Spleen (tissue), 11 donors: Measurements from ENCODE around the gene PHKA1. TPM values are rescaled to one million over a fixed set of nuclear protein-coding genes. Genes with fewer than 3 reads are reported as not detected.

Experiments
- DNase-seq: peaks from one replicate; pipeline ENCODE4 v3.0.0-alpha.2; 2020
- H3K27ac ChIP-seq, 8 donors: fragments of 200-600 bp; sonication (generic) in 7 of 8; 1 replicate in 4 of 8; 2 replicates in 4 of 8; pipeline versions ENCODE4 v1.5.0 to v1.8.0; 2016 to 2021; ENCODE audit warnings: inconsistent platforms in 4 of 8, mild to moderate bottlenecking in 4 of 8, moderate library complexity in 1 of 8
- H3K27me3 ChIP-seq, 7 donors: fragments of 200-600 bp; sonication (generic) in 6 of 7; replicated peaks in 1 of 7; 1 replicate in 4 of 7; 2 replicates in 3 of 7; pipeline versions ENCODE4 v1.5.0 to v1.8.0; 2016 to 2021; ENCODE audit warnings: inconsistent platforms in 3 of 7, mild to moderate bottlenecking in 1 of 7
- H3K36me3 ChIP-seq, 6 donors: fragments of 200-600 bp; sonication (generic) in 5 of 6; 1 replicate in 4 of 6; 2 replicates in 2 of 6; pipeline versions ENCODE4 v1.5.0 to v1.8.0; 2016 to 2021; ENCODE audit warnings: inconsistent platforms in 2 of 6
- H3K4me1 ChIP-seq, 6 donors: fragments of 200-600 bp; sonication (generic) in 5 of 6; 1 replicate in 3 of 6; 2 replicates in 3 of 6; pipeline versions ENCODE4 v1.5.0 to v1.8.0; 2016 to 2021; ENCODE audit warnings: inconsistent platforms in 3 of 6
- H3K4me3 ChIP-seq, 8 donors: fragments of 200-600 bp; sonication (generic) in 7 of 8; 1 replicate in 4 of 8; 2 replicates in 4 of 8; pipeline versions ENCODE4 v1.5.0 to v1.8.0; 2016 to 2021; ENCODE audit warnings: inconsistent platforms in 4 of 8, mild to moderate bottlenecking in 4 of 8, moderate library complexity in 2 of 8
- H3K9me3 ChIP-seq, 8 donors: fragments of 200-600 bp; sonication (generic) in 7 of 8; 1 replicate in 4 of 8; 2 replicates in 4 of 8; pipeline versions ENCODE4 v1.5.0 to v1.8.0; 2016 to 2021; ENCODE audit warnings: inconsistent platforms in 4 of 8
- POLR2A ChIP-seq, 3 donors: fragments of 450-650 bp; IDR thresholded peaks; one replicate each; pipeline ENCODE4 v1.5.1; 2017; ENCODE audit warnings: antibody characterized with exemption in 3 of 3, mild to moderate bottlenecking in 1 of 3
- POLR2AphosphoS5 ChIP-seq, 3 donors: sonication (generic); formaldehyde crosslinking; IDR thresholded peaks; one replicate each; pipeline ENCODE4 v1.5.1; 2017; ENCODE audit warnings: antibody characterized with exemption in 3 of 3
- WGBS, 5 donors: extraction: QIAGEN DNeasy Blood & Tissue Kit in 3 of 5; methylation state at CpG; one replicate each; pipeline versions ENCODE4 v1.1.5 to v1.1.7; 2013 to 2018; 5-methylcytosine and 5-hydroxymethylcytosine counted together
- intact Hi-C: fragments of 100-400 bp; cut with DNase I; formaldehyde crosslinking; loops from one replicate; pipeline ENCODE4 v1.15.0; 2023; ENCODE audit warnings: low total_unique reads
- polyA plus RNA-seq, 3 donors: library from polyadenylated mRNA; stranded (reverse); fragments of 200-250 nt; gene quantifications; one replicate each; pipeline ENCODE4 v1.2.1, GENCODE V29; 2013
- total RNA-seq, 7 donors: library from RNA; depleted of rRNA in 3 of 7; stranded (reverse); fragments of >200 nt in 3 of 7; fragmentation: NEBNext Ultra II Directional in 4 of 7; extraction: Animal tissue kit (Norgen Biotek cat#: 25700) in 4 of 7; gene quantifications; one replicate each; pipeline versions ENCODE4 v1.1.0 to v1.2.1, GENCODE V29; 2016 to 2021
- TF ChIP-seq, protein P1 (sequence below), 11 experiments: fragments of 200-600 bp in 7 of 11; fragments of 450-650 bp in 4 of 11; sonication (generic) in 4 of 11; IDR thresholded peaks in 8 of 11; conservative IDR thresholded peaks in 3 of 11; 1 replicate in 7 of 11; 2 replicates in 4 of 11; pipeline versions ENCODE4 v1.4.0 to v1.8.0; 2016 to 2021; ENCODE audit warnings: antibody characterized with exemption in 11 of 11, inconsistent platforms in 4 of 11, mild to moderate bottlenecking in 1 of 11
- donor health status: healthy with polysubstance abuse.
- donor health status: DM: no; HTN: no; CAD: no; lungs with moderate emphysema.
- donor health status: DM: no; HTN: no; CAD: no.
- donor health status: Bipolar disorder and iron deficiency.
- donor health status: healthy.
- donor health status: DM: no; HTN: no; CAD: no.
- donor health status: DM: yes; HTN: yes; CAD: no.

The PHKA1 gene
- total and polyA plus RNA-seq, 10 donors, result 0.67 to 12.7 (median 6.9) TPM

DNA sequence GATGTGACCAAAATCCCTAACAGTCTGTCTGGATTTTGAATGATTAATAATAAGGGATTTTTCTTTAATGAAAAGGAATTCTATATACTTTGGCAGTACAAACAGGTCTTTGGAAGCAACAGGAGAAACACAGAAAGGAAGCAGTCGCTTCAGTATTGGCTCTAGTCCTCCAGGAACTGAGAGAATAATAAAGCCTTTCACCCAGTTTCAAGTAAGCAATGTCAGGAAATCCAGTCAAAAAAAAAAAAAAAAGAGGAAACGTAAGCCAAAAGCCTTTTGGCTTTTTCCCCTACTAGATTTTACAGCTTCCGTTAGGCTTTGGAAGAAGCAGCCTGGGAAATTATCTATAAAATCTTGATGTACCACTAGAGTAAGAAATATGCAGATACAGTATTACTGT is 79.8 kb downstream of the PHKA1 start:
- Histone ChIP-seq H3K36me3 (no peaks in the 10 kb centered on the region), H3K27me3 (peaks cover 0 to 11% (median 0%) of the 10 kb centered on the region in 7 donors), H3K27ac (peak overlapping the region in 6 of 8 donors; percentile 20 to 39 (median 26)), H3K4me1 (peaks cover 0 to 3% (median 0%) of the 10 kb centered on the region in 6 donors), H3K4me3 (no peak overlapping the region), H3K9me3 (no peaks in the 10 kb centered on the region)
- intact Hi-C loops, result no loop called here
- DNase-seq, result no peak
- no peak for TF ChIP-seq POLR2AphosphoS5 (IDR thresholded peaks at IDR 0.05)
- TF ChIP-seq, protein P1, sequence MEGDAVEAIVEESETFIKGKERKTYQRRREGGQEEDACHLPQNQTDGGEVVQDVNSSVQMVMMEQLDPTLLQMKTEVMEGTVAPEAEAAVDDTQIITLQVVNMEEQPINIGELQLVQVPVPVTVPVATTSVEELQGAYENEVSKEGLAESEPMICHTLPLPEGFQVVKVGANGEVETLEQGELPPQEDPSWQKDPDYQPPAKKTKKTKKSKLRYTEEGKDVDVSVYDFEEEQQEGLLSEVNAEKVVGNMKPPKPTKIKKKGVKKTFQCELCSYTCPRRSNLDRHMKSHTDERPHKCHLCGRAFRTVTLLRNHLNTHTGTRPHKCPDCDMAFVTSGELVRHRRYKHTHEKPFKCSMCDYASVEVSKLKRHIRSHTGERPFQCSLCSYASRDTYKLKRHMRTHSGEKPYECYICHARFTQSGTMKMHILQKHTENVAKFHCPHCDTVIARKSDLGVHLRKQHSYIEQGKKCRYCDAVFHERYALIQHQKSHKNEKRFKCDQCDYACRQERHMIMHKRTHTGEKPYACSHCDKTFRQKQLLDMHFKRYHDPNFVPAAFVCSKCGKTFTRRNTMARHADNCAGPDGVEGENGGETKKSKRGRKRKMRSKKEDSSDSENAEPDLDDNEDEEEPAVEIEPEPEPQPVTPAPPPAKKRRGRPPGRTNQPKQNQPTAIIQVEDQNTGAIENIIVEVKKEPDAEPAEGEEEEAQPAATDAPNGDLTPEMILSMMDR (IDR thresholded peaks at IDR 0.05 in 8 of 11, conservative IDR thresholded peaks at IDR 0.05 in 3 of 11), result no peak
- TF ChIP-seq POLR2A (IDR thresholded peaks at IDR 0.05), result no peak
- WGBS, 5 donors, result 42 to 60% (median 57%) methylated on average over 3 of the region's 3 CpGs

GRCh38 chrX:72630185-72630584 is 83.9 kb downstream of the PHKA1 start:
- no peak for DNase-seq
- TF ChIP-seq POLR2A (IDR thresholded peaks at IDR 0.05) (no peak), POLR2AphosphoS5 (IDR thresholded peaks at IDR 0.05) (no peak)
- TF ChIP-seq, protein P1 (IDR thresholded peaks at IDR 0.05 in 8 of 11, conservative IDR thresholded peaks at IDR 0.05 in 3 of 11), result no peak
- Histone ChIP-seq H3K36me3 (no peaks in the 10 kb centered on the region), H3K4me1 (peaks cover 0 to 3% (median 0%) of the 10 kb centered on the region in 6 donors), H3K9me3 (no peaks in the 10 kb centered on the region), H3K4me3 (no peak overlapping the region), H3K27ac (no peak overlapping the region), H3K27me3 (no peaks in the 10 kb centered on the region)
- 71 to 100% (median 90%) methylated on average over 1 of the region's 1 CpG for WGBS, 5 donors
- intact Hi-C loops, result no loop called here

GRCh38 chrX:72624194-72624593 is 89.9 kb downstream of the PHKA1 start:
- H3K4me1 ChIP-seq, result no peaks in the 10 kb centered on the region
- intact Hi-C loops, result no loop called here
- no peak overlapping the region for H3K27ac ChIP-seq
- H3K27me3 ChIP-seq, result no peaks in the 10 kb centered on the region
- no peaks in the 10 kb centered on the region for H3K9me3 ChIP-seq
- DNase-seq, result no peak
- TF ChIP-seq, protein P1 (IDR thresholded peaks at IDR 0.05 in 8 of 11, conservative IDR thresholded peaks at IDR 0.05 in 3 of 11), result no peak
- no peak for TF ChIP-seq POLR2A (IDR thresholded peaks at IDR 0.05)
- no peak for TF ChIP-seq POLR2AphosphoS5 (IDR thresholded peaks at IDR 0.05)
- H3K36me3 ChIP-seq, result no peaks in the 10 kb centered on the region
- no peak overlapping the region for H3K4me3 ChIP-seq

GRCh38 chrX:72621625-72622485 is 92.3 kb downstream of the PHKA1 start:
- no peak overlapping the region for H3K4me3 ChIP-seq
- no peak for DNase-seq
- intact Hi-C loops, result no loop called here
- no peaks in the 10 kb centered on the region for H3K27me3 ChIP-seq
- 60 to 77% (median 72%) methylated on average over 4 of the region's 4 CpGs for WGBS, 5 donors
- no peaks in the 10 kb centered on the region for H3K4me1 ChIP-seq
- TF ChIP-seq POLR2AphosphoS5 (IDR thresholded peaks at IDR 0.05) (no peak), POLR2A (IDR thresholded peaks at IDR 0.05) (no peak)
- TF ChIP-seq, protein P1 (IDR thresholded peaks at IDR 0.05 in 8 of 11, conservative IDR thresholded peaks at IDR 0.05 in 3 of 11), result no peak
- H3K27ac ChIP-seq, result no peak overlapping the region
- H3K9me3 ChIP-seq, result no peaks in the 10 kb centered on the region
- H3K36me3 ChIP-seq, result no peaks in the 10 kb centered on the region
